HG03575 (cell line): Measurements from ENCODE around the gene COL20A1.
"Not testable (repeated sequence)": the region's sequence is repeated elsewhere in the genome, so short reads cannot be mapped to it uniquely, and the experiment has no call there.

ENCODE experiments used
- ATAC-seq: cut with Tn5 transposase; IDR thresholded peaks from one replicate; pipeline ENCODE4 v1.9.1; 2021; ENCODE audit not compliant: unreplicated experiment, insufficient number of reproducible peaks, low FRiP score; ENCODE audit errors: extremely low read depth

Gene COL20A1

GRCh38 chr20:63326314-63327230 lies 33.6 kb downstream of the COL20A1 start:
- no peak for ATAC-seq

GRCh38 chr20:63327231-63327745 lies 34.3 kb downstream of the COL20A1 start:
- ATAC-seq: no peak

- ATAC-seq: no peak
These were observed 35.2 kb downstream of the COL20A1 start for GRCh38 chr20:63328026-63328700.

GRCh38 chr20:63328718-63329275 lies 35.8 kb downstream of the COL20A1 start:
- ATAC-seq: no peak

GRCh38 chr20:63329331-63330083 lies 36.5 kb downstream of the COL20A1 start:
- ATAC-seq: no peak

GRCh38 chr20:63330084-63330760 lies 37.2 kb downstream of the COL20A1 start:
- ATAC-seq: no peak

- ATAC-seq: no peak
These were observed 38.0 kb downstream of the COL20A1 start for GRCh38 chr20:63330940-63331339.

GRCh38 chr20:63331741-63332400 lies 38.9 kb downstream of the COL20A1 start:
- no peak for ATAC-seq

GRCh38 chr20:63332488-63333240 lies 39.7 kb downstream of the COL20A1 start:
- ATAC-seq: no peak

- ATAC-seq: no peak
These were observed 40.4 kb downstream of the COL20A1 start for GRCh38 chr20:63333241-63333836.

GRCh38 chr20:63334356-63334755 lies 41.4 kb downstream of the COL20A1 start:
- no peak for ATAC-seq

- ATAC-seq: not testable (repeated sequence)
These were observed 42.1 kb downstream of the COL20A1 start for GRCh38 chr20:63335060-63335459.

- no peak for ATAC-seq
These were observed 42.7 kb downstream of the COL20A1 start for GRCh38 chr20:63335711-63336110.

GRCh38 chr20:63336232-63336752 lies 43.3 kb downstream of the COL20A1 start:
- no peak for ATAC-seq

GRCh38 chr20:63337786-63338420 lies 44.9 kb downstream of the COL20A1 start:
- ATAC-seq: no peak
